ENCODE data around the gene FOXP4. TPM values are rescaled to one million over a fixed set of nuclear protein-coding genes. Genes with fewer than 3 reads are reported as not detected.

The FOXP4 gene
- polyA plus RNA-seq, 1 experiment: 1.9 TPM

GRCh38 chr6:41595166-41595565 lies 49.0 kb downstream of the FOXP4 start:
- H3K4me3 ChIP-seq (ENCODE audit: low read depth, low read length): no peak overlapping the region
- no peaks in the 10 kb centered on the region for H3K9me3 ChIP-seq (ENCODE audit: control insufficient read depth, insufficient read depth, low read length)
- no peak for TF ChIP-seq CTCF (IDR thresholded peaks at IDR 0.05; ENCODE audit: low read depth, low read length)
- CTCF ChIA-PET: interaction anchor here (0.6 to 14.3 kb wide), 8 partner anchors 8 to 406 kb away, joined by 3 to 195 read pairs (median 6); no protein-coding TSS in a partner anchor
- POLR2A ChIA-PET: interaction anchor here (0.6 kb wide), 1 partner anchor 86 kb away, joined by 6 read pairs; no protein-coding TSS in a partner anchor
- no peak overlapping the region for H3K27ac ChIP-seq (ENCODE audit: low read depth, low read length)
- no peak for DNase-seq (ENCODE audit: low read depth, low spot score)
- H3K27me3 ChIP-seq (ENCODE audit: control insufficient read depth, insufficient read depth, low read length): no peaks in the 10 kb centered on the region

DNA sequence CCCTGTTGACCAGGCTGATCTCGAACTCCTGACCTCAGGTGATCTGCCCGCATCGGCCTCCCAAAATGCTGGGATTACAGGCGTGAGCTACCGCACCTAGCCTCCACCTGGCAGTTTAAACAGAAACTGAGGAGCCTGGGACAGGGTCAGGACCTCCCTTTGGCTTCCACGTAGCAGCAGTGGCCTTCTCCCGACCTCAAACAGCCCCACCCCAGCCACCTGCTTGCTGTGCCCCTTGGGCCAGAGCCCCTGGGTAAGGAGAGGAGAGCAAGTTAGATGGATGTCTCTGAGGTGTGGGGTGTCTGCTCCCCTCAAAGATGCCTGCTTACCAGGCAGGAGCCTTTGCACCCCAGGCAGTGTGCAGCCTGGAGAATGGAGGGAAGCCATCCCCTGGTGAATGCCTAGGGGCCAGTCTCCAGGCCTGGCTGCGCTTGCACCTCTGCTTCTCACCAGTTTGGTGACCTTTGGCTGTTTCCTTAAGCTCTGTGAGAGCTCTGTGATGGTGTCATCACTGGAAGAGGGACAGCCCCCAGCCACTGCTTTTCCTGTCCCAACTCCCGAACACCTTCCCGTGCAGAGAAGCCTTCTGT lies 50.0 kb downstream of the FOXP4 start:
- TF ChIP-seq CTCF (IDR thresholded peaks at IDR 0.05; ENCODE audit: low read depth, low read length): no peak
- POLR2A ChIA-PET: no interaction called here
- Histone ChIP-seq H3K27me3 (ENCODE audit: control insufficient read depth, insufficient read depth, low read length) (no peaks in the 10 kb centered on the region), H3K9me3 (ENCODE audit: control insufficient read depth, insufficient read depth, low read length) (no peaks in the 10 kb centered on the region), H3K27ac (ENCODE audit: low read depth, low read length) (no peak overlapping the region), H3K4me3 (ENCODE audit: low read depth, low read length) (no peak overlapping the region)
- CTCF ChIA-PET: interaction anchor here (1.1 to 14.3 kb wide), 4 partner anchors 90 to 290 kb away, joined by 3 to 195 read pairs (median 13); no protein-coding TSS in a partner anchor
- no peak for DNase-seq (ENCODE audit: low read depth, low spot score)

- Histone ChIP-seq H3K9me3 (ENCODE audit: control insufficient read depth, insufficient read depth, low read length) (no peaks in the 10 kb centered on the region), H3K4me3 (ENCODE audit: low read depth, low read length) (no peak overlapping the region), H3K27ac (ENCODE audit: low read depth, low read length) (no peak overlapping the region), H3K27me3 (ENCODE audit: control insufficient read depth, insufficient read depth, low read length) (no peaks in the 10 kb centered on the region)
- CTCF ChIA-PET: interaction anchor here (0.7 to 14.3 kb wide), 4 partner anchors 87 to 226 kb away, joined by 3 to 195 read pairs (median 8); no protein-coding TSS in a partner anchor
- TF ChIP-seq CTCF (IDR thresholded peaks at IDR 0.05; ENCODE audit: low read depth, low read length): no peak
- DNase-seq (ENCODE audit: low read depth, low spot score): no peak
- POLR2A ChIA-PET: no interaction called here
These were observed 50.6 kb downstream of the FOXP4 start for GRCh38 chr6:41596807-41597206.

DNA sequence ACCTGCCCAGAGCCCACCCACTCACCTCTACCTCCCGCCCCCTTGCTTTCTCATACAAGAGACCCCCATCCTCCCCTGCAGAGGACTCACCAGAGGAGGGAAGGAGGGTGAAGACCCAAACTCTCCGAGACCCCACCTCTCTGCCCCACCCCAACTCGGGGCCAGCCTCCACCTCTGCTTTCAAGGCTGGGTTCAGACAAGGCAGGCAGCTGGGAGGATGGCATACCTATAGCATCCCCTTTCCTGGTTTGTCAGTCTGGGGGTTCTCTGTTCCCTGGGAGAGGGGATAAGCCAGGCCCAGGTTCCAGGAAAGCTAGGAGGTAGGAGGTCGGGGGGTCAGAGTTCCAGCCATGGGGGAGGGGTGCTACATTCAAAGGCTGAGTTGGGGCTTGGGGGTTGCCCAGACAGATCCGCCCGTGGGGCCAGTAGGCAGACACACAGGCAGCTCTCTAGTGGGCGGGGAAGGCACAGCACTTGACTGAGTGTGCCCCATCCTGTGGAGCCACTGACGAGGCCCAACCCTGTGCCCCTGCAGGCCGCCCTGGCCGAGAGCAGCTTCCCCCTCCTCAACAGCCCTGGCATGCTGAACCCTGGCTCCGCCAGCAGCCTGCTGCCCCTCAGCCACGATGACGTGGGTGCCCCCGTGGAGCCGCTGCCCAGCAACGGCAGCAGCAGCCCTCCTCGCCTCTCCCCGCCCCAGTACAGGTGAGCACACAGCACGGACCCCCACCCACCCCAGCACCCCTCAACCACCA lies 51.2 kb downstream of the FOXP4 start:
- H3K9me3 ChIP-seq (ENCODE audit: control insufficient read depth, insufficient read depth, low read length): no peaks in the 10 kb centered on the region
- no peak for DNase-seq (ENCODE audit: low read depth, low spot score)
- H3K4me3 ChIP-seq (ENCODE audit: low read depth, low read length): no peak overlapping the region
- no peak for TF ChIP-seq CTCF (IDR thresholded peaks at IDR 0.05; ENCODE audit: low read depth, low read length)
- H3K27me3 ChIP-seq (ENCODE audit: control insufficient read depth, insufficient read depth, low read length): no peaks in the 10 kb centered on the region
- CTCF ChIA-PET: interaction anchor here (0.7 to 14.3 kb wide), 4 partner anchors 86 to 226 kb away, joined by 3 to 195 read pairs (median 8); no protein-coding TSS in a partner anchor
- no peak overlapping the region for H3K27ac ChIP-seq (ENCODE audit: low read depth, low read length)
- POLR2A ChIA-PET: no interaction called here

GRCh38 chr6:41598670-41599014 lies 52.5 kb downstream of the FOXP4 start:
- Histone ChIP-seq H3K27me3 (ENCODE audit: control insufficient read depth, insufficient read depth, low read length) (no peaks in the 10 kb centered on the region), H3K9me3 (ENCODE audit: control insufficient read depth, insufficient read depth, low read length) (no peaks in the 10 kb centered on the region), H3K27ac (ENCODE audit: low read depth, low read length) (no peak overlapping the region), H3K4me3 (ENCODE audit: low read depth, low read length) (no peak overlapping the region)
- ChIA-PET CTCF (interaction anchor here (0.6 to 14.3 kb wide), 2 partner anchors 228 to 348 kb away, joined by 3 to 195 read pairs; no protein-coding TSS in a partner anchor), POLR2A (no interaction called here)
- no peak for TF ChIP-seq CTCF (IDR thresholded peaks at IDR 0.05; ENCODE audit: low read depth, low read length)
- no peak for DNase-seq (ENCODE audit: low read depth, low spot score)
